A549 treated with AZD9567 at 1 μM for 4 hours (cell line): ENCODE measurements around the gene NME9. TPM values are rescaled to one million over a fixed set of nuclear protein-coding genes. Genes with fewer than 3 reads are reported as not detected.

ENCODE experiments used
- total RNA-seq: library from RNA; stranded (reverse); fragments of 200-300 nt; extraction: Qiagen RNA extraction; gene quantifications from 5 replicates; pipeline ENCODE4 v1.2.3, GENCODE V29; 2022; ENCODE audit not compliant: insufficient read depth

Gene NME9, protein sequence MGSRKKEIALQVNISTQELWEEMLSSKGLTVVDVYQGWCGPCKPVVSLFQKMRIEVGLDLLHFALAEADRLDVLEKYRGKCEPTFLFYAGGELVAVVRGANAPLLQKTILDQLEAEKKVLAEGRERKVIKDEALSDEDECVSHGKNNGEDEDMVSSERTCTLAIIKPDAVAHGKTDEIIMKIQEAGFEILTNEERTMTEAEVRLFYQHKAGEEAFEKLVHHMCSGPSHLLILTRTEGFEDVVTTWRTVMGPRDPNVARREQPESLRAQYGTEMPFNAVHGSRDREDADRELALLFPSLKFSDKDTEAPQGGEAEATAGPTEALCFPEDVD
- not detected in 5 replicates for total RNA-seq

DNA sequence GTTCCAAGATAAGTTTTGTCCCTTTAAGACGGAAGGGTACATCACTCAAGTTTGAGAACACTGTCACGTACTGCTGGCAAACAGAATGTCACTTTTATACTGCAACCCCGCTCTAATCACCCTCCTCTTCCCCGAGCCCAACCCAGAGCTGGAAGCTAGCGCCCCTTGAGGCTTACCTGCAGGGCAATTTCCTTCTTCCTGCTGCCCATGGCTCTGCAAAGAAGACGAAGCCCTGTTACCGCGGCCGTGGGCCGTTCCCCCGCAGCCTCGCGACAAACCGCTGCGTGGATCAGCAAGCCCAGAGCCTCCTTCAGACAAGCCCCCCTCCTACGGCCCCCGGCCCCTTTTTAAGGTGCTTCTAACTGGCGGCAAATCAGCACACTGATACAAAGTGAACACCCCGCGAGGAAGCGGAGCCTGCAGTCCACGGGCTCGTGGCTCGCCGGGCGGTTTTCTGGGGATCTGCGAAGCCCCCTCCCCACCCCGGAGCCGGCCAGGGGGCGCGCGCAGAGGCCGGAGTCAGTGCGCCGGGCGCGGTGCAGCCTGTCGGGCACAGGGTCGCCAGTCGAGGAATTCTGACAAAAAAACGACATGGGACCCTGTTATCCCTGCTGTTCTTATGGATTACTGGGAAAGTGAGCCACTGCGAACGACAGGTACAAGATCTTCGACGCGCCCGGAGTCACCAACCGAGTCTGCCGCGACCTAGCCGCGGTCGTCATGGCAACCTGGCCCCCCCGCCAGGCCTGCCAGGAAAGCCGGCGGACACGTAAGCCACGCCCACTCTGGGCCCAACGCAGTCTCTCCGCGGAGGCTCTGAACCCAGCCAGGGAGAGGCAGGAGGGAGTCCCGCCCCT, at the start of gene NME9:
Gene NME9, minus strand, starts transcription at position 725 of the 857 bp plus-strand sequence. Its CDS starts 516 bp downstream, at position 209.

DNA sequence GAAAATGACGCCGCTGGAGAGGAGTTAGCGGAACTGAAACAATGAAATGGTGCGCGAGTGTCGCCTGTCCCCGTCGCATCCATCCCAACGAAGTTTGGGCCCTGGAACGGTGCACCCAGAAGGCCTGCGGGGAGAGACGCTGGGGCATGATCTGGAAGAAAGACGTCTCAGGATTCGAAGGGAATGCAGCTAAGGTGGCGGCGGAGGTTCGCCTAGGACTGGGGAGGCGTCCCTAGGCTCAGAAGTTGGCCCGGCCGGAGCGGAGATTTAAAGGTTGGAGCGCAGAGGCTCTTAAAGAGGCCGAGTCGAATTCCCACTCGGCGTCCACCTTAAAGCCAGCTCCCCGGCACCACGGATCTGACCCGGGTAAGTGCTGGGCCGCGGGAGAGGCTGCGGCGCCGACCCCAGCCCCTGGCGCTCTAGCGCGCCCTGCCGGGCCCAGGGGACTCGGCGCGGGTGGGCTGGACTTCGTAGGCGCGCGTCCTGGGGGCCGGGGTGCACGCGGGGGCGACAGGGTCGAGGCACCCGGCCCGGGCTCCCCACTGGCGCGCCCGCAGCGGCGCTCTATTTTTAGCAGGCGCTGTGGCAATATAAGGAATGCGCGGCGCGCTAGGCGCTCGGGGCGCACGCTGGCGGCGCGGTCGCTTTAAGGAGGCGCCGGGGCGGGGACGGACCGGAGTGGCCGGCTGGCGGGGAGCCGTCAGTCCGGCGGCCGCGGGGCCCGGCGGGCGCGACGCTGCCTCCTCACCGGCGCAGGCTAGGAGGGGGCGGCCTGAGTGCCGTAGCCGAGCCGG, 18.5 kb upstream of the NME9 start, which contains the start of gene MRAS:
Gene MRAS, plus strand, starts transcription at position 620 of the 794 bp plus-strand sequence. CDS start 24,305 bp downstream, outside the sequence.

Other genes starting within 250 kb of the NME9 start
- gene DZIP1L, start 214.2 kb downstream of the NME9 start, total RNA-seq: 6.7 to 8.2 TPM (median 7.8 TPM) in 5 replicates
- gene A4GNT, start 197.5 kb downstream of the NME9 start, total RNA-seq: not detected in 5 replicates
- gene DBR1, start 154.9 kb downstream of the NME9 start, total RNA-seq: 12.5 to 16.9 TPM (median 13.1 TPM) in 5 replicates
- 29.2 to 56.5 TPM (median 34.3 TPM) in 5 replicates for gene ARMC8, start 142.6 kb downstream of the NME9 start, total RNA-seq
- 8.0 to 10.2 TPM (median 9.6 TPM) in 5 replicates for gene MRAS, start 18.7 kb upstream of the NME9 start, total RNA-seq
- 0.54 to 3.4 TPM (median 0.75 TPM) in 5 replicates for gene ESYT3, start 104.8 kb upstream of the NME9 start, total RNA-seq